Fibroblast of lung (primary cell): ENCODE results near the gene CMTM6. TPM values are rescaled to one million over a fixed set of nuclear protein-coding genes. Genes with fewer than 3 reads are reported as not detected.
"Not testable (repeated sequence)": the region's sequence is repeated elsewhere in the genome, so short reads cannot be mapped to it uniquely, and the experiment has no call there.

Experiments
- DNase-seq, 2 donors: peaks; one replicate each; pipeline versions ENCODE4 v3.0.0 to v3.0.0-alpha.2; 2010; ENCODE audit warnings: low read depth in 2 of 2
- H2AFZ ChIP-seq: 2 replicates; pipeline ENCODE4 v1.5.1; 2012; ENCODE audit warnings: low read length, control low read depth, inconsistent platforms
- H3K27ac ChIP-seq: 2 replicates; pipeline ENCODE4 v1.5.1; 2011; ENCODE audit warnings: low read length, control low read depth; ENCODE audit not compliant: insufficient read depth
- H3K27me3 ChIP-seq: 2 replicates; pipeline ENCODE4 v1.5.1; 2011; ENCODE audit warnings: mild to moderate bottlenecking, low read length; ENCODE audit not compliant: control insufficient read depth, insufficient read depth
- H3K36me3 ChIP-seq: 2 replicates; pipeline ENCODE4 v1.5.1; 2011; ENCODE audit warnings: low read length; ENCODE audit not compliant: control insufficient read depth, insufficient read depth
- H3K4me1 ChIP-seq: 2 replicates; pipeline ENCODE4 v1.5.1; 2011; ENCODE audit warnings: low read length; ENCODE audit not compliant: control insufficient read depth, insufficient read depth; ENCODE audit errors: extremely low read depth
- H3K4me2 ChIP-seq: 2 replicates; pipeline ENCODE4 v1.5.1; 2011; ENCODE audit warnings: low read length, control low read depth; ENCODE audit not compliant: insufficient read depth; ENCODE audit errors: extremely low read depth
- H3K4me3 ChIP-seq, 4 experiments: fragments of 200-600 bp in 1 of 4; sonication (generic) in 1 of 4; replicated peaks in 1 of 4; 2 replicates each; pipeline ENCODE4 v1.5.1; 2011 to 2016; ENCODE audit warnings: low read length in 4 of 4, low read depth in 3 of 4, mild to moderate bottlenecking in 3 of 4, control low read depth in 2 of 4, inconsistent platforms in 1 of 4, mixed read lengths in 1 of 4; ENCODE audit not compliant: insufficient read depth in 1 of 4; ENCODE audit errors: control extremely low read depth in 1 of 4
- H3K79me2 ChIP-seq: 2 replicates; pipeline ENCODE4 v1.5.1; 2012; ENCODE audit warnings: mild to moderate bottlenecking, low read length, inconsistent platforms; ENCODE audit not compliant: control insufficient read depth, insufficient read depth
- H3K9ac ChIP-seq: 2 replicates; pipeline ENCODE4 v1.5.1; 2011; ENCODE audit warnings: mild to moderate bottlenecking, low read length, control low read depth; ENCODE audit not compliant: insufficient read depth
- H3K9me3 ChIP-seq: 2 replicates; pipeline ENCODE4 v1.5.1; 2012; ENCODE audit warnings: low read depth, low read length; ENCODE audit not compliant: control insufficient read depth, insufficient read depth
- H4K20me1 ChIP-seq: 2 replicates; pipeline ENCODE4 v1.5.1; 2011; ENCODE audit warnings: low read length; ENCODE audit not compliant: control insufficient read depth, insufficient read depth; ENCODE audit errors: extremely low read depth
- CTCF ChIP-seq, 2 donors: IDR thresholded peaks in 1 of 2; conservative IDR thresholded peaks in 1 of 2; 1 replicate in 1 of 2; 2 replicates in 1 of 2; pipeline ENCODE4 v1.5.1; 2011 to 2012; ENCODE audit warnings: low read length in 2 of 2, control low read depth in 1 of 2, inconsistent platforms in 1 of 2, low read depth in 1 of 2, mild to moderate bottlenecking in 1 of 2
- EZH2 ChIP-seq: IDR thresholded peaks from 2 replicates; pipeline ENCODE4 v1.5.1; 2012; ENCODE audit warnings: low read length, control low read depth, mild to moderate bottlenecking; ENCODE audit errors: missing control alignments
- polyA plus RNA-seq, 2 donors: library from polyadenylated mRNA; depleted of rRNA in 1 of 2; stranded (reverse) in 1 of 2; unstranded in 1 of 2; fragments of >200 nt; gene quantifications; 2 replicates each; pipeline ENCODE4 v1.2.1, GENCODE V29; 2011 to 2012; ENCODE audit warnings: missing spikeins in 1 of 2
- total RNA-seq: library from RNA; depleted of rRNA; stranded (reverse); fragments of >200 nt; gene quantifications from 2 replicates; pipeline ENCODE4 v1.2.1, GENCODE V29; 2014

CMTM6 gene
- total and polyA plus RNA-seq, 2 donors (not counting 1 experiment from before 2014, with no cell fraction given) = 74.1 to 76.5 TPM

GRCh38 chr3:32470362-32470761 lies 32.3 kb downstream of the CMTM6 start:
- no peak overlapping the region for H3K27ac ChIP-seq
- H3K4me2 ChIP-seq = no peak overlapping the region
- H2AFZ ChIP-seq = no peak overlapping the region
- H3K9me3 ChIP-seq = no peaks in the 10 kb centered on the region
- no peak overlapping the region for H3K4me3 ChIP-seq
- TF ChIP-seq CTCF (conservative IDR thresholded peaks at IDR 0.05 in 1 of 2, IDR thresholded peaks at IDR 0.05 in 1 of 2; ENCODE audit: low read depth in 1 of 2, low read length in 2 of 2) (no peak), EZH2 (no peak)
- H3K36me3 ChIP-seq = peaks cover 1% of the 10 kb centered on the region
- H3K27me3 ChIP-seq = no peaks in the 10 kb centered on the region
- H4K20me1 ChIP-seq = no peaks in the 10 kb centered on the region
- peaks cover 2% of the 10 kb centered on the region for H3K4me1 ChIP-seq
- no peak overlapping the region for H3K9ac ChIP-seq
- H3K79me2 ChIP-seq = no peaks in the 10 kb centered on the region
- DNase-seq = no peak

- Histone ChIP-seq H4K20me1 (no peaks in the 10 kb centered on the region), H3K36me3 (peaks cover 1% of the 10 kb centered on the region), H3K4me3 (no peak overlapping the region), H3K79me2 (no peaks in the 10 kb centered on the region), H3K27ac (no peak overlapping the region), H3K4me2 (no peak overlapping the region), H3K4me1 (peaks cover 2% of the 10 kb centered on the region), H3K27me3 (no peaks in the 10 kb centered on the region), H3K9me3 (no peaks in the 10 kb centered on the region), H2AFZ (no peak overlapping the region), H3K9ac (no peak overlapping the region)
- DNase-seq = no peak
- TF ChIP-seq EZH2 (no peak), CTCF (conservative IDR thresholded peaks at IDR 0.05 in 1 of 2, IDR thresholded peaks at IDR 0.05 in 1 of 2; ENCODE audit: low read depth in 1 of 2, low read length in 2 of 2) (no peak)
Observed at GRCh38 chr3:32469151-32469874, 33.3 kb downstream of the CMTM6 start.

- H3K4me3 ChIP-seq = peak overlapping the region in 1 of 4 experiments; percentile 40
- H2AFZ ChIP-seq = no peak overlapping the region
Observed at GRCh38 chr3:32467333-32468070, 35.1 kb downstream of the CMTM6 start.

GRCh38 chr3:32466808-32467207 lies 35.8 kb downstream of the CMTM6 start:
- not testable (repeated sequence) for H3K4me3 ChIP-seq, H2AFZ ChIP-seq, H3K27ac ChIP-seq, H3K4me1 ChIP-seq, H3K9me3 ChIP-seq, H3K36me3 ChIP-seq, DNase-seq, H3K9ac ChIP-seq, H3K4me2 ChIP-seq, H3K27me3 ChIP-seq, H3K79me2 ChIP-seq, H4K20me1 ChIP-seq

More at GRCh38 chr3:32467333-32468070, 35.1 kb downstream of the CMTM6 start:
- Histone ChIP-seq H3K79me2 (no peaks in the 10 kb centered on the region), H3K9me3 (no peaks in the 10 kb centered on the region), H3K27ac (no peak overlapping the region), H3K4me1 (peaks cover 2% of the 10 kb centered on the region), H3K27me3 (no peaks in the 10 kb centered on the region), H3K4me2 (no peak overlapping the region), H3K36me3 (peaks cover 1% of the 10 kb centered on the region), H4K20me1 (no peaks in the 10 kb centered on the region), H3K9ac (no peak overlapping the region)
- TF ChIP-seq EZH2 (no peak), CTCF (conservative IDR thresholded peaks at IDR 0.05 in 1 of 2, IDR thresholded peaks at IDR 0.05 in 1 of 2; ENCODE audit: low read depth in 1 of 2, low read length in 2 of 2) (peak; percentile 86 to 95)
- DNase-seq = peak; percentile 45 to 56
